Right atrium auricular region (tissue), 2 donors: ENCODE results near the gene HCST. TPM values are rescaled to one million over a fixed set of nuclear protein-coding genes. Genes with fewer than 3 reads are reported as not detected.
"Not testable (repeated sequence)": the region's sequence is repeated elsewhere in the genome, so short reads cannot be mapped to it uniquely, and the experiment has no call there.

Source experiments
- DNase-seq: peaks from one replicate; pipeline ENCODE4 v3.0.0-alpha.2; 2019; ENCODE audit warnings: low spot score
- H3K27ac ChIP-seq, 2 donors: fragments of 200-600 bp; sonication (generic); 1 replicate in 1 of 2; 2 replicates in 1 of 2; pipeline ENCODE4 v1.5.1; 2016 to 2019
- H3K27me3 ChIP-seq, 2 donors: fragments of 200-600 bp; sonication (generic); one replicate each; pipeline versions ENCODE4 v1.5.1 to v1.6.0; 2017 to 2019
- H3K36me3 ChIP-seq: fragments of 200-600 bp; sonication (generic); one replicate; pipeline ENCODE4 v1.5.1; 2016
- H3K4me1 ChIP-seq, 2 donors: fragments of 200-600 bp; sonication (generic); one replicate each; pipeline versions ENCODE4 v1.5.1 to v1.6.0; 2017 to 2019
- H3K4me3 ChIP-seq, 2 donors: fragments of 200-600 bp; sonication (generic); 1 replicate in 1 of 2; 2 replicates in 1 of 2; pipeline ENCODE4 v1.5.1; 2017 to 2019; ENCODE audit warnings: mild to moderate bottlenecking in 1 of 2, moderate library complexity in 1 of 2
- H3K9me3 ChIP-seq, 2 donors: fragments of 200-600 bp; sonication (generic); one replicate each; pipeline ENCODE4 v1.5.1; 2019
- total RNA-seq, 2 donors: library from RNA; depleted of rRNA; stranded (reverse); fragments of >200 nt; gene quantifications; one replicate each; pipeline ENCODE4 v1.1.0, GENCODE V29; 2016
- TF ChIP-seq, protein P1 (sequence below), 2 donors: fragments of 200-600 bp; sonication (generic); IDR thresholded peaks; one replicate each; pipeline ENCODE4 v1.5.1; 2019; ENCODE audit warnings: antibody characterized with exemption in 2 of 2

The HCST gene
- total RNA-seq, 2 donors from 2014 or later, result 3.3 TPM; not detected in 1

DNA sequence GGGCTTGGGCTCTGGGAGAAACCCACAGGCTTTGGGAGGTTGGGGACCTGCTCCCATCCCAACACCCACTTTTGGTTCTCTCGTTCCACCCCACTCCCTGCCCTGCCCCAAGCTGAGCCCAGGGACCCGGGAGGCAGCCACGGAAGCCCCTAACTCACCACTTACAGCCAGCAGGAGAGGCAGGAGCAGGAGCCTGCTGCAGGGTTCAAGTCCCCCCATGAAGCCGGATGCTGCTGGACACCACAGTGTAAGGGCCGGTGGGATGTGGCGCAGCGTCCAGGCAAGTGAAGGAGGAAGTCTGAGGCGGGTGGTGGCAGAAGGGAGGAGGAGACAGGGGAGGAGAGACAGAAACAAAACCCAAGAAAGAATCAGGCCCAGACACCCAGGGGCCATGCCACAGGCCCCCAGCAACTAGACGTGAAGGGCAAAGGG, 5.7 kb downstream of the HCST start, which contains the start of gene TYROBP:
Gene TYROBP (minus strand): TSS at position 286 of the 432 bp plus-strand sequence. CDS start 67 bp downstream, at position 219.
- H3K27ac ChIP-seq, result peak within 1 kb of the TSS; percentile 17 to 58
- peak within 1 kb of the TSS; percentile 11 to 32 for H3K4me3 ChIP-seq

DNA sequence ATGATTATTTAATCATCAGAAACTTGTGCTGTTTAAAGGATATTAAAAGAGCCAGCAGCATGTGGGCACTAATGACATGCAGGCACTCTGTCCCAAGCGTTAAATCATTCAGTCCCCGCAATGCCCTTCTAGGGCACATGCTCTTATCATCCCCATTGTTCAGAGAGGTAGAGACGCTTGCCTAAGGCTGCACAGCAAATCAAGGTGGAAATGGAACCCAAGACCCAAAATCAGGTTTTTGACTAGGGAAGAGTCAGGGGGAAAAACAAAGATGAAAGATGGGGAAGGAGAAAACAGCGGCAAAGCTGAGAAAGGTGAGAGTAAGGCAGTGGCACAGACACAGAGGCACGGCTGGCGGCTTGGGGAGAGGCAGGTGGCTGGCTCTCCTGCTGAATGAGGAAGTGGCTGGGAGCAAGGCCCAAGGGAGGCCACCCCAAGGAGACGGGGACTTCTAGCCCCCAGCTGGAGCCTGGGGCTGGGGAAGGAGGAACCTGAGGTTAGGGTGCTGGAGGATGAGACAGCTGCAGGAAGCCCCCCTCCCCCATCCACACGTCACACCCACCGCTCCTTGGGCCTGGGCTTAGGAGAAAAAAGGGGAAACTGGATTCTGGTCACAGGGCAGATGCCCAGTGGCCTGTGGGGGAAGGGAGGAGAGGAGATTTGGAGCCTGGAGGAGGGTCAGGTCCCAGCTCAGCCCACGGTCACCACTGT, 6.8 kb downstream of the HCST start:
- no peaks in the 10 kb centered on the region for H3K4me1 ChIP-seq
- H3K9me3 ChIP-seq, result no peaks in the 10 kb centered on the region
- H3K27me3 ChIP-seq, result no peaks in the 10 kb centered on the region
- peak overlapping the region; percentile 11 to 51 for H3K27ac ChIP-seq
- H3K4me3 ChIP-seq, result no peak overlapping the region
- H3K36me3 ChIP-seq, result no peaks in the 10 kb centered on the region
- peak; percentile 75 for DNase-seq
- TF ChIP-seq, protein P1, sequence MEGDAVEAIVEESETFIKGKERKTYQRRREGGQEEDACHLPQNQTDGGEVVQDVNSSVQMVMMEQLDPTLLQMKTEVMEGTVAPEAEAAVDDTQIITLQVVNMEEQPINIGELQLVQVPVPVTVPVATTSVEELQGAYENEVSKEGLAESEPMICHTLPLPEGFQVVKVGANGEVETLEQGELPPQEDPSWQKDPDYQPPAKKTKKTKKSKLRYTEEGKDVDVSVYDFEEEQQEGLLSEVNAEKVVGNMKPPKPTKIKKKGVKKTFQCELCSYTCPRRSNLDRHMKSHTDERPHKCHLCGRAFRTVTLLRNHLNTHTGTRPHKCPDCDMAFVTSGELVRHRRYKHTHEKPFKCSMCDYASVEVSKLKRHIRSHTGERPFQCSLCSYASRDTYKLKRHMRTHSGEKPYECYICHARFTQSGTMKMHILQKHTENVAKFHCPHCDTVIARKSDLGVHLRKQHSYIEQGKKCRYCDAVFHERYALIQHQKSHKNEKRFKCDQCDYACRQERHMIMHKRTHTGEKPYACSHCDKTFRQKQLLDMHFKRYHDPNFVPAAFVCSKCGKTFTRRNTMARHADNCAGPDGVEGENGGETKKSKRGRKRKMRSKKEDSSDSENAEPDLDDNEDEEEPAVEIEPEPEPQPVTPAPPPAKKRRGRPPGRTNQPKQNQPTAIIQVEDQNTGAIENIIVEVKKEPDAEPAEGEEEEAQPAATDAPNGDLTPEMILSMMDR (IDR thresholded peaks at IDR 0.05), result no peak

More for the DNA sequence above, 5.7 kb downstream of the HCST start, which contains the start of gene TYROBP:
- TF ChIP-seq, protein P1 (IDR thresholded peaks at IDR 0.05), result no peak
- Histone ChIP-seq H3K4me1 (no peaks in the 10 kb centered on the region), H3K9me3 (no peaks in the 10 kb centered on the region), H3K27me3 (no peaks in the 10 kb centered on the region), H3K36me3 (no peaks in the 10 kb centered on the region)
- DNase-seq, result no peak

DNA sequence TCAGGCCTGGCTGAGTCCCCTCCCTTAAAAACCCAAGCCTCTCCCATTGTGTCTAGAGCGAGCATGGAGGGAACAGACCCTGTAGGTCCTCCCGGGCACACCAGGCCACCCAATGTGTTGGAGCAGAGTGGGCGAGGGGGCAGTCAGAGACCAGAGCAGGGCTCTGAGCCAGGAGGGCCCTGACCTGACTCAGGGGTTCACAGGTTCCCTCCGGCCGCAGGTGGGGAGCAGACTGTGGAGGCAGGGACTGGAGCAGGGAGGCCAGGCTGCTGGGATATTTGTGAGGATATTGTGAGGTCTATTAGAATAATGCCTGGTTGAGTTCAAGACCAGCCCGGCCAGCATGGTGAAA, 7.3 kb downstream of the HCST start:
- TF ChIP-seq, protein P1 (IDR thresholded peaks at IDR 0.05), result no peak
- Histone ChIP-seq H3K9me3 (no peaks in the 10 kb centered on the region), H3K4me3 (no peak overlapping the region), H3K27ac (peak overlapping the region in 1 of 2 donors; percentile 31), H3K4me1 (no peaks in the 10 kb centered on the region), H3K36me3 (no peaks in the 10 kb centered on the region), H3K27me3 (no peaks in the 10 kb centered on the region)
- DNase-seq, result no peak

DNA sequence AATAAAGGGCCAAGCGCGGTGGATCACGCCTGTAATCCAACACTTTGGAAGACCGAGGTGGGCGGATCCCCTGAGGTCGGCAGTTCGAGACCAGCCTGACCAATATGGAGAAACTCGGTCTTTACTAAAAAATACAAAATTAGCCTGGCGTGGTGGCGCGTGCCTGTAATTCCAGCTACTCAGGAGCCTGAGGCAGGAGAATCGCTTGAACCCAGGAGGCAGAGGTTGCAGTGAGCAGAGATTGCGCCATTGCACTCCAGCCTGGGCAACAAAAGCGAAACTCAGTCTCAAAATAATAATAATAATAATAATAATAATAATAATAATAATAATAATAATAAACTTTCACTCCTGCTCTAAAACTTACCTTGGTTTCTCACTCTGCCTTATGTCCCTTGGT, 8.0 kb downstream of the HCST start:
- not testable (repeated sequence) for H3K4me1 ChIP-seq, H3K27me3 ChIP-seq, H3K27ac ChIP-seq, H3K4me3 ChIP-seq, H3K36me3 ChIP-seq, H3K9me3 ChIP-seq, DNase-seq

DNA sequence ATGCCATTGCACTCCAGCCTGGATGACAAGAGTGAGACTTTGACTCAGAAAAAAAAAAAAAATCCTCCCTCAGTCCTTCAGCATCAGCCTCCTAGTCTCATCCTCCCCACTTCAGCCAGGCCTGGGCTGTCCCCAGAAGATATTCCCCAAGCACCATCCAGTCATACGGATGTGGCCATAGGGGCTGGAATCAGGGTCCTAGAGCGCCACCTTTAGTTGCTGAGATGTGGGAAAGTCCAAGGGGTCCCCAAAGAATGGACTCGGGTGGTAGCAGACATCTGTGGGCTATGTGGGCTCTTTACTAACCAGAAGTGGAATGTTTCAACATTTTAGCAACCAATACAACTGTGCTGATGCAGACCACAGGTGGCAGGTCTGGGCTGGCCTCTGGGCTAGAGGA, 8.8 kb downstream of the HCST start:
- Histone ChIP-seq H3K4me3 (no peak overlapping the region), H3K4me1 (no peaks in the 10 kb centered on the region), H3K36me3 (no peaks in the 10 kb centered on the region), H3K9me3 (no peaks in the 10 kb centered on the region), H3K27ac (no peak overlapping the region), H3K27me3 (no peaks in the 10 kb centered on the region)
- TF ChIP-seq, protein P1 (IDR thresholded peaks at IDR 0.05), result no peak
- no peak for DNase-seq

DNA sequence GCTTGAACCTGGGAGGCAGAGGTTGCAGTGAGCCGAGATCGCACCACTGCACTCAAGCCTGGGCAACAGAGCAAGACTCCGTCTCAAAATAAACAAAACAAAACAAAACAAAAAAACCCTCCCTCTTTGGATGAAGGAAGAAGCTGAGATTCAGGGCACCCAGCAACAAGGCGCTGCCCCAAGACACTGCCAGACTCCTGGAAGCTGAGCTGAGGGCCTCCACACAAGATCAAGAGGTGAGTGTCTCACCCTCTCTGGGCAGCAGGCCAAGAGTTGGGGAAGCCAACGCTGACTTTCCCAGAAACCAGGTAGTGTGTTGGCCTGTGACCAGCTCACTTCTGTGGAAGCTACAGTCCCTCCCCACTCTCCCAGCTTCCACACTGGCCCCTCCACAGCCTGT, 9.5 kb downstream of the HCST start:
- TF ChIP-seq, protein P1 (IDR thresholded peaks at IDR 0.05), result no peak
- Histone ChIP-seq H3K4me1 (no peaks in the 10 kb centered on the region), H3K4me3 (no peak overlapping the region), H3K36me3 (no peaks in the 10 kb centered on the region), H3K27ac (no peak overlapping the region), H3K27me3 (no peaks in the 10 kb centered on the region), H3K9me3 (no peaks in the 10 kb centered on the region)
- no peak for DNase-seq
